Sigmoid colon (tissue), 7 donors: ENCODE results near the gene ALCAM. TPM values are rescaled to one million over a fixed set of nuclear protein-coding genes. Genes with fewer than 3 reads are reported as not detected.

Experiments used
- DNase-seq: peaks from one replicate; pipeline ENCODE4 v3.0.0-alpha.2; 2019
- H3K27ac ChIP-seq, 4 donors: fragments of 200-600 bp; sonication (generic); one replicate each; pipeline ENCODE4 v1.5.1; 2016 to 2019; ENCODE audit warnings: mild to moderate bottlenecking in 1 of 4
- H3K27me3 ChIP-seq, 3 donors: fragments of 200-600 bp; sonication (generic); one replicate each; pipeline ENCODE4 v1.5.1; 2019; ENCODE audit warnings: mild to moderate bottlenecking in 1 of 3
- H3K36me3 ChIP-seq, 4 donors: fragments of 200-600 bp; sonication (generic); one replicate each; pipeline ENCODE4 v1.5.1; 2016 to 2019
- H3K4me1 ChIP-seq, 4 donors: fragments of 200-600 bp; sonication (generic); one replicate each; pipeline ENCODE4 v1.5.1; 2017 to 2019
- H3K4me3 ChIP-seq, 4 donors: fragments of 200-600 bp; sonication (generic); one replicate each; pipeline ENCODE4 v1.5.1; 2017 to 2019; ENCODE audit warnings: mild to moderate bottlenecking in 2 of 4, moderate library complexity in 1 of 4
- H3K9me3 ChIP-seq, 4 donors: fragments of 200-600 bp in 3 of 4; sonication (generic) in 3 of 4; one replicate each; pipeline versions ENCODE4 v1.5.1 to v1.6.1; 2013 to 2019
- EP300 ChIP-seq, 4 donors: sonication (generic); formaldehyde crosslinking; IDR thresholded peaks; one replicate each; pipeline ENCODE4 v1.6.1; 2017; ENCODE audit warnings: antibody characterized with exemption in 4 of 4
- POLR2A ChIP-seq, 2 donors: fragments of 450-650 bp; IDR thresholded peaks; one replicate each; pipeline ENCODE4 v1.6.1; 2016; ENCODE audit warnings: antibody characterized with exemption in 2 of 2, mild to moderate bottlenecking in 2 of 2, moderate library complexity in 2 of 2
- POLR2AphosphoS5 ChIP-seq, 4 donors: sonication (generic); formaldehyde crosslinking; IDR thresholded peaks; one replicate each; pipeline ENCODE4 v1.6.1; 2017; ENCODE audit warnings: antibody characterized with exemption in 4 of 4
- intact Hi-C: fragments of 100-400 bp; cut with DNase I; formaldehyde crosslinking; loops from one replicate; pipeline ENCODE4 v1.15.1; 2023
- polyA plus RNA-seq, 3 donors: library from polyadenylated mRNA; stranded (reverse); fragments of 200-250 nt; gene quantifications; one replicate each; pipeline ENCODE4 v1.2.3, GENCODE V29; 2013
- total RNA-seq, 4 donors: library from RNA; depleted of rRNA; stranded (reverse); fragments of >200 nt; gene quantifications; one replicate each; pipeline ENCODE4 v1.1.0, GENCODE V29; 2016
- TF ChIP-seq, protein P1 (sequence below), 4 experiments: fragments of 450-650 bp in 3 of 4; fragments of 200-600 bp in 1 of 4; IDR thresholded peaks; one replicate each; pipeline ENCODE4 v1.5.1; 2016 to 2019; ENCODE audit warnings: antibody characterized with exemption in 4 of 4, mild to moderate bottlenecking in 3 of 4, moderate library complexity in 2 of 4
- donor health status: healthy with polysubstance abuse.
- donor health status: Bipolar disorder and iron deficiency.
- donor health status: healthy.

Gene ALCAM
- total and polyA plus RNA-seq, 7 donors: 1.8 to 45.1 (median 16.0) TPM

DNA sequence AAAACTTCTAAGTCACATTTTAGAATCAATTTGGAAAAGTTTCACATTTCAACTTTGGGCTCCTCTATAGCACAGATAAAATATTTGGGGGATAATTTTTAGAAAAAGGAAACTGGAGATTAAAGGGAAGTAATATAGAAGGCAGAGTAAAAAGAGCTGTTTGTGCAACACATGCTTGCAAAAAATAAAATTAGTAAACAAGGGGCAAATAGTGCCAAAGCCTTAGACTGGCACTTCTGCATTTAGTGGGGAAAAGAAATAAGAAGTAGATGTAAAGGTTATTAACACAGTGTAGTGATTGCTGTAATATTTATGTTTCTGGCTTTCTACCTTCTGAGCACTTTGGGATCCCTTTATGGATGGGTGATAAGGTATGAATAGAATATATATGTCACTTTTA lies 255.5 kb downstream of the ALCAM start:
- TF ChIP-seq POLR2AphosphoS5 (IDR thresholded peaks at IDR 0.05) (no peak), POLR2A (IDR thresholded peaks at IDR 0.05) (no peak), EP300 (IDR thresholded peaks at IDR 0.05) (no peak)
- TF ChIP-seq, protein P1, sequence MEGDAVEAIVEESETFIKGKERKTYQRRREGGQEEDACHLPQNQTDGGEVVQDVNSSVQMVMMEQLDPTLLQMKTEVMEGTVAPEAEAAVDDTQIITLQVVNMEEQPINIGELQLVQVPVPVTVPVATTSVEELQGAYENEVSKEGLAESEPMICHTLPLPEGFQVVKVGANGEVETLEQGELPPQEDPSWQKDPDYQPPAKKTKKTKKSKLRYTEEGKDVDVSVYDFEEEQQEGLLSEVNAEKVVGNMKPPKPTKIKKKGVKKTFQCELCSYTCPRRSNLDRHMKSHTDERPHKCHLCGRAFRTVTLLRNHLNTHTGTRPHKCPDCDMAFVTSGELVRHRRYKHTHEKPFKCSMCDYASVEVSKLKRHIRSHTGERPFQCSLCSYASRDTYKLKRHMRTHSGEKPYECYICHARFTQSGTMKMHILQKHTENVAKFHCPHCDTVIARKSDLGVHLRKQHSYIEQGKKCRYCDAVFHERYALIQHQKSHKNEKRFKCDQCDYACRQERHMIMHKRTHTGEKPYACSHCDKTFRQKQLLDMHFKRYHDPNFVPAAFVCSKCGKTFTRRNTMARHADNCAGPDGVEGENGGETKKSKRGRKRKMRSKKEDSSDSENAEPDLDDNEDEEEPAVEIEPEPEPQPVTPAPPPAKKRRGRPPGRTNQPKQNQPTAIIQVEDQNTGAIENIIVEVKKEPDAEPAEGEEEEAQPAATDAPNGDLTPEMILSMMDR (IDR thresholded peaks at IDR 0.05): no peak
- no peaks in the 10 kb centered on the region for H3K4me1 ChIP-seq

More for the DNA sequence above, 255.5 kb downstream of the ALCAM start:
- H3K36me3 ChIP-seq: no peaks in the 10 kb centered on the region
- intact Hi-C loops: no loop called here
- H3K27me3 ChIP-seq: no peaks in the 10 kb centered on the region
- no peak overlapping the region for H3K4me3 ChIP-seq
- DNase-seq: no peak
- H3K9me3 ChIP-seq: no peaks in the 10 kb centered on the region
- no peak overlapping the region for H3K27ac ChIP-seq
